ENCODE measurements around the gene CUL1. TPM values are rescaled to one million over a fixed set of nuclear protein-coding genes. Genes with fewer than 3 reads are reported as not detected.

CUL1 gene
- total RNA-seq, 4 donors from 2014 or later, result 24.5 to 56.6 (median 45.9) TPM

GRCh38 chr7:148662646-148663045 is 36.1 kb upstream of the CUL1 start:
- DNase-seq, result no peak
- intact Hi-C loops (cut with DNase I), result no loop called here
- 63 to 65% methylated on average over 3 of the region's 3 CpGs for WGBS, 2 donors
- no peak overlapping the region for H3K27ac ChIP-seq
- H3K9me3 ChIP-seq, result no peaks in the 10 kb centered on the region
- no peaks in the 10 kb centered on the region for H3K36me3 ChIP-seq
- H3K4me3 ChIP-seq, result no peak overlapping the region
- H3K27me3 ChIP-seq, result no peaks in the 10 kb centered on the region
- TF ChIP-seq CTCF (IDR thresholded peaks at IDR 0.05) (no peak), POLR2A (IDR thresholded peaks at IDR 0.05) (no peak)
- H3K4me1 ChIP-seq, result no peaks in the 10 kb centered on the region

- WGBS, 2 donors, result 21 to 22% methylated on average over 5 to 6 of the region's 6 CpGs
- intact Hi-C loops (cut with DNase I), result no loop called here
- H3K4me3 ChIP-seq, result no peak overlapping the region
- H3K27me3 ChIP-seq, result no peaks in the 10 kb centered on the region
- H3K9me3 ChIP-seq, result no peaks in the 10 kb centered on the region
- no peak overlapping the region for H3K27ac ChIP-seq
- TF ChIP-seq CTCF (IDR thresholded peaks at IDR 0.05), result no peak
- no peak for TF ChIP-seq POLR2A (IDR thresholded peaks at IDR 0.05)
- H3K36me3 ChIP-seq, result no peaks in the 10 kb centered on the region
- H3K4me1 ChIP-seq, result no peaks in the 10 kb centered on the region
- no peak for DNase-seq
Observed at GRCh38 chr7:148664324-148664723, 34.4 kb upstream of the CUL1 start.

DNA sequence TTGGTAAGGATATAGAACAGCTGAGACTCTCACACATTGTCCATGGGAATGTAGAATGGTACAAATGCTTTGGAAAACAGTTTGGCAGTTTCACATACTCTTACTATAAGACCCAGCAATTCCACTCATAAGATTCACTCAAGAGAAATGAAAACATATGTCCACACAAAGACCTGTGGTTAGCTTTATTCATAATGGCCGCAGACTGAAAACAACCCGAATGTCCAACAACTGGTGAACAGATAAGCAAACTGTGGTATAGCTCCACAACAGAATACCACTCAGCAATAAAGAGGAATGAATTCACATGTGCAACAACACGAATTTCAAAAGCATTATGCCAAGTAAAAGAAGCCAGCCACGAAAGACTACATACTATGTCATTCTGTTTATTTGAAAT is 33.5 kb upstream of the CUL1 start:
- no peak for TF ChIP-seq POLR2A (IDR thresholded peaks at IDR 0.05)
- Histone ChIP-seq H3K4me1 (no peaks in the 10 kb centered on the region), H3K27ac (no peak overlapping the region), H3K27me3 (no peaks in the 10 kb centered on the region), H3K4me3 (no peak overlapping the region), H3K9me3 (no peaks in the 10 kb centered on the region), H3K36me3 (no peaks in the 10 kb centered on the region)
- no peak for DNase-seq
- intact Hi-C loops (cut with DNase I), result no loop called here
- WGBS, 2 donors, result 61 to 66% methylated on average over 4 of the region's 4 CpGs

- Histone ChIP-seq H3K4me3 (no peak overlapping the region), H3K36me3 (no peaks in the 10 kb centered on the region), H3K9me3 (peaks cover 0 to 5% (median 3%) of the 10 kb centered on the region in 3 donors), H3K27ac (no peak overlapping the region), H3K4me1 (no peaks in the 10 kb centered on the region), H3K27me3 (no peaks in the 10 kb centered on the region)
- no peak for DNase-seq
- no peak for TF ChIP-seq POLR2A (IDR thresholded peaks at IDR 0.05)
- no peak for TF ChIP-seq CTCF (IDR thresholded peaks at IDR 0.05)
- intact Hi-C loops (cut with DNase I), result no loop called here
- WGBS, 2 donors, result 62 to 68% methylated on average over 3 of the region's 3 CpGs
Observed at GRCh38 chr7:148669927-148670326, 28.8 kb upstream of the CUL1 start.

DNA sequence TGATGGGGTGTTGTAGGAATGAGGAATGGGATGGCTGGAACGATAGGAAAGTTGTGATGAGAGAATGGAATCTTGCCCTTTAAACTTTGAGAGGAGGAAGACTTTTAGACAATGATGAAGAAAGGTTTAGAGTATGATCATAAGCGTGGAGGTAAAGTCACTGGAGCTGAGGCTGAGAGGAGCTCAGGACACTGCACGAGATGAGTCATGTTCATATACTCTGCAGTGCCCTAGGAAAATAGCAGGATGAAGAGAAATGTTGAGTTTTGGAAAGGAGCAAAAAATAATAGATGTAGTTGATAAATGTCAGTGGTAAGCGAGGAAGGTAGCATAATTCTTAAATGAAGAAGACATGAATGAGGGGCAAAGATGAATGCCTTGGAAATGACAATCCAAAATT is 28.3 kb upstream of the CUL1 start:
- intact Hi-C loops (cut with DNase I), result no loop called here
- Histone ChIP-seq H3K36me3 (no peaks in the 10 kb centered on the region), H3K9me3 (peaks cover 0 to 10% (median 5%) of the 10 kb centered on the region in 3 donors), H3K4me3 (no peak overlapping the region), H3K27ac (no peak overlapping the region), H3K4me1 (no peaks in the 10 kb centered on the region), H3K27me3 (no peaks in the 10 kb centered on the region)
- TF ChIP-seq CTCF (IDR thresholded peaks at IDR 0.05), result no peak
- no peak for TF ChIP-seq POLR2A (IDR thresholded peaks at IDR 0.05)
- WGBS, 2 donors, result 67 to 74% methylated on average over 4 of the region's 4 CpGs
- no peak for DNase-seq

DNA sequence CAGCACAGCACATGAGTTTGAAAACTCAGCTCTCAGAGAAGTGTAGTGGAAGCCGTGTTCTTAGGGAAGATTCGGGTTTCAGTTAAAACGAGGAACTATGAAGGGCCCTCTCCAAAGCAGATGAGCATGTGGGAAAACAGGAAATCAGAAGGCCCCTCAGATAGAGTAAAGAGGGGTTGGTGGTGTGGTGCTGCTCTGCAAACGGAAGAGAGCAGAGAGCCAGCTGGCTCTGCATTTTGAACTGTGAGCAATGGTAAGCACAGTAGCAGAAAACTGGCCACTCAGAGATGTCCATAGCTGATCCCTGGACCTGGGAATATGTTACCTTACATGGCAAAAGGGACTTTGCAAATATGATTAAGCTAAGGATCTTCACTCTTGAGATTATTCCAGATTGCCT is 27.9 kb upstream of the CUL1 start:
- no peaks in the 10 kb centered on the region for H3K4me1 ChIP-seq
- H3K27me3 ChIP-seq, result no peaks in the 10 kb centered on the region
- peaks cover 0 to 10% (median 5%) of the 10 kb centered on the region in 3 donors for H3K9me3 ChIP-seq
- no peaks in the 10 kb centered on the region for H3K36me3 ChIP-seq
- TF ChIP-seq POLR2A (IDR thresholded peaks at IDR 0.05), result no peak
- TF ChIP-seq CTCF (IDR thresholded peaks at IDR 0.05), result no peak
- H3K27ac ChIP-seq, result no peak overlapping the region
- no peak for DNase-seq
- WGBS, 2 donors, result 63 to 73% methylated on average over 4 of the region's 4 CpGs
- intact Hi-C loops (cut with DNase I), result no loop called here
- H3K4me3 ChIP-seq, result no peak overlapping the region
